HUES6 (cell line): ENCODE results near the gene B3GAT3.
A peak's percentile ranks its signal among the peaks of the same experiment; 100 is the strongest.

Experiments
- H3K27ac ChIP-seq: 2 replicates; pipeline ENCODE4 v1.7.0; 2013; ENCODE audit warnings: low read depth, mild to moderate bottlenecking, low read length, inconsistent platforms
- H3K27me3 ChIP-seq: 2 replicates; pipeline ENCODE4 v1.6.1; 2013; ENCODE audit warnings: low read length; ENCODE audit not compliant: control insufficient read depth, insufficient read depth
- H3K36me3 ChIP-seq: 2 replicates; pipeline ENCODE4 v1.6.1; 2013; ENCODE audit warnings: low read length; ENCODE audit not compliant: control insufficient read depth, insufficient read depth
- H3K4me1 ChIP-seq: 2 replicates; pipeline ENCODE4 v1.6.1; 2013; ENCODE audit warnings: low read length; ENCODE audit not compliant: control insufficient read depth, insufficient read depth
- H3K4me3 ChIP-seq: 2 replicates; pipeline ENCODE4 v1.5.1; 2013; ENCODE audit warnings: low read depth, low read length
- H3K9ac ChIP-seq: one replicate; pipeline ENCODE4 v1.6.1; 2013; ENCODE audit warnings: mild to moderate bottlenecking, low read length
- H3K9me3 ChIP-seq: 2 replicates; pipeline ENCODE4 v1.6.1; 2013; ENCODE audit warnings: low read depth, low read length; ENCODE audit not compliant: control insufficient read depth, insufficient read depth

B3GAT3 gene

DNA sequence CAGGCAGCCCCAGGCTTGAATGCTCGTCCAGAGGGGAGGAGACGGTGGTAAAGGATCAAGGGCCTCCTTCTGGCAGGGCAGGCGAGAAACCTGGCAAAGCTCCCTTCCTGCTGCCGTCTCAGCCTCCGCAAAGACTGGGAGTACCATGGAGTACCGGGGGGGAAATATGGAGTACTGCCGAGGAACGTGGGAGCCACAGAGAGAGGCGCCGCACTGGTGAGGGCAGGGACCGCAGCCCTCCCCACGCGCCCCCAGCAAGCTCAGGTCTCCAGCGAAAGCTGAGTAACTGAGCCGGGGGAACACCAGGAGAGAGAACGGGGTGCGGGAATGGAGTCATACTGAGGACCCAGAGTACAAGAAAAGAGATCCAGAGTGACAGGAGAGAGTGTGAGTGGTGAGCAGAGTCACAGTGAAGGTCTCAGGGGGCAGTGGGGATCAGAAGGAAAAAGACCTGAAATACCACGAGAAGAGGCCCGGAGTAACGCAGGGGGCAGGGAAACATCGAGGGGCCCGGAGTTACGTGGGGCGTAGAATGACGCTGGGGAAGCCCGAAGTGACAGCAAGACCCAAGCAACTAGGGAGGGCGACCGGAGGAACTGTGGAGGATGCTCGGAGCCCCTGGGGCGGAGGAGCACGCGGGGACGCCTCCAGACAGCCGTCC lies 10.0 kb downstream of the B3GAT3 start:
- Histone ChIP-seq H3K4me1 (peaks cover 25% of the 10 kb centered on the region), H3K27me3 (no peaks in the 10 kb centered on the region), H3K36me3 (peaks cover 14% of the 10 kb centered on the region), H3K4me3 (peak overlapping the region; percentile 76), H3K9ac (peak overlapping the region; percentile 70), H3K27ac (no peak overlapping the region), H3K9me3 (no peaks in the 10 kb centered on the region)

DNA sequence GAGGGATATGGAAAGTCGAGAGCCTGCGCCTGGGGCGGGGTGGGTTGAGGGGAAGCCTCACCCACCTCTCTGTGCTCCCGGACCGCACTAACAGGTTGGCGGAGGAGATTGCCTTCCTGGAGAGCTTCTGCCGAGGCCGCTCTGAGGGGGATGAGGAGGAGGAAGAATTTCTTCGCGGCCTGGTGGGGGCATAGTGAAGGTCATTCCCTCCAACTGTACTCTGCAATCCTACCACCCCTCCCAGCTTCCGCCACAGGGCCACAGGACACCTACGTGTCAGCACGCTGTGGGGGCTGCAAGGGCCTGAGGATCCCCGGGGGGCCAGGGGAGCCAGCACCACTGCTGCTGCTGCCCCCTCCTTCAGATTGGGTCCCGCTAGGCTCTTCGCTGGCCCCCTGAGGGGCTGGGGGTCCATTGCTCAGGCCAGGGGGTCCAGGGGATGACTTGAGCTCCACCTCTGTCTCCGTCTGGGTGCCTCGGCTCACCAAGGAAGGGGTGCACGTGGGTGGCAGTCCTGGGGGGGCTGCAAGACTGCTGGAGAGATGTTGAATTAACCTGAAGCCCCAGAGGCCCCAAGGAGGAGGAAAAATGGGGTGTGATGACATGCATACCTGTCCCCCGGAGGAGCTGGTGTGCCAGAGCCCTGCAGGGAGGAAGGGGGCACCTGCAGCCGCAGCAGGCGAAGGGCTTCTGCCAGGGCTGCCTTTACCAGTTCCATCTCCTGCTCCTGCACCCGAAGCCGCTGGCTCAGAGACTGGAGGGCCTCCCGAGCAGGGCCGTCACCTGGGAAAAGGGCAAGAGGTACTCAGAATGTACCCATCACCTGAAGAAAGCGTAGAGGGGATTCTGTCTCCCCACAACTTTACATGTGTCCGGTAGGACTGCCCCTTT lies 10.7 kb downstream of the B3GAT3 start:
- peak overlapping the region; percentile 76 for H3K4me3 ChIP-seq
- H3K27ac ChIP-seq = no peak overlapping the region
- peaks cover 11% of the 10 kb centered on the region; the same call in 1 of the 2 replicates for H3K36me3 ChIP-seq
- H3K27me3 ChIP-seq = no peaks in the 10 kb centered on the region
- no peaks in the 10 kb centered on the region for H3K9me3 ChIP-seq
- H3K9ac ChIP-seq = peak overlapping the region; percentile 70
- H3K4me1 ChIP-seq = peaks cover 26% of the 10 kb centered on the region

DNA sequence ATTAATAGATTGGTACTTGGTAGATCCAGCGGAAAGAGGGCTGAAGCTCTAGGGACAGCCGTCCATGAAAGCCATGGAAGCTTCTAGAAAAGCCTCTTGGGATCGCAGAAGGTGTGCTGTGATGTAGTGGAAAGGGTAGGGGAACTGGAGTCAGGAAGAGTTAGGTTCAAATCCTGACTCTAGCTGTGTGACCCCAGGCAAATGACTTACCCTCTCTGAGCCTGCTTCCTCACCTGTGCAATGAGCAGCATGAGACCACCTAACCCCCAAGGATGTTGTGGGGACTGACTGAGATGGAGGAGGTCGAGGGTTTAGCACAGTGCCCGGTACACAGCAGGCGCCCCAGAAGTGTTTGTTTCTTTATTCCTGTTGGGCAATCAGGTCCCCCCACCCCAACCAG lies 11.4 kb downstream of the B3GAT3 start:
- Histone ChIP-seq H3K36me3 (peaks cover 7% of the 10 kb centered on the region; the same call in 1 of the 2 replicates), H3K4me1 (peaks cover 26% of the 10 kb centered on the region), H3K27ac (no peak overlapping the region), H3K27me3 (no peaks in the 10 kb centered on the region), H3K4me3 (no peak overlapping the region), H3K9ac (no peak overlapping the region), H3K9me3 (no peaks in the 10 kb centered on the region)

DNA sequence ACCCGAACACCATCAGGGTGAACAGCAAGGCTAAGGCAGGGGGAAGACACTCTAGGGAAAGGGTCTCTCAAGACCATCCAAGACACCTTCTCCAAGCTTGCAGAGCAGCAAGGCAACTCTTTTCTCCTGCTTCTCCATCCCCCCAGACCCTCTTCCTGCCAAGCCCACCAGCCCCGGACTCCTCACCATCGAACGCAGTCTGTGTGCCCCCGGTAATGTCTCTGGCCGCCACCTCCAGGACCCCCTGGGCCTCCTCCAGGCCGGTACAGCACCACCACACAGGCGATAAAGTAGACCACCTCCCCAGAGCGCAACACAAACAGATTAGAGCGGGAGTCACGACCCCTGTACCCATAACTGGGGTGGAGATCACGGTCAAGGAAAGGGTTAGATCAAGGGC lies 13.0 kb downstream of the B3GAT3 start:
- no peak overlapping the region for H3K9ac ChIP-seq
- H3K27ac ChIP-seq = no peak overlapping the region
- H3K27me3 ChIP-seq = peaks cover 4% of the 10 kb centered on the region; the same call in 1 of the 2 replicates
- no peak overlapping the region for H3K4me3 ChIP-seq
- peaks cover 5% of the 10 kb centered on the region; the same call in 1 of the 2 replicates for H3K36me3 ChIP-seq
- H3K4me1 ChIP-seq = peaks cover 24% of the 10 kb centered on the region
- no peaks in the 10 kb centered on the region for H3K9me3 ChIP-seq

DNA sequence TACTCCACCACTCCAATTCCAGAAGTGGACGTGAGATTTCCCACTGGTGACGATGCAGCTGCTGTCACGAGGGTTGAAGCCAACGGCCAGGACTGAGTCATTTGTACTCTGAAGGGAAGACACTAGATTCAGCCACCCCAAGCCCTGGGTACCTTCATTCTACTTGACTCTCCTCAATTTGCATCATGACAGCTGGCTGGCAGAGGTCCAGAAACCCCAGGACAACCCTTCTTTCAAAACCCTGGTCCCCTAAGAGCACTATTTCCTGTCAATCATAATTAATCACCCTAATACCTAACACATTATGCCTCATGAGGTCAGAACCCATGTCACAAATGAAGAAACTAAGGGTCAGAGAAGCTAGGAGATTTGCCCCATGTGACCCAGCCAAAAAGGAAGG lies 14.1 kb downstream of the B3GAT3 start:
- Histone ChIP-seq H3K9ac (no peak overlapping the region), H3K4me1 (peaks cover 25% of the 10 kb centered on the region), H3K4me3 (no peak overlapping the region)

DNA sequence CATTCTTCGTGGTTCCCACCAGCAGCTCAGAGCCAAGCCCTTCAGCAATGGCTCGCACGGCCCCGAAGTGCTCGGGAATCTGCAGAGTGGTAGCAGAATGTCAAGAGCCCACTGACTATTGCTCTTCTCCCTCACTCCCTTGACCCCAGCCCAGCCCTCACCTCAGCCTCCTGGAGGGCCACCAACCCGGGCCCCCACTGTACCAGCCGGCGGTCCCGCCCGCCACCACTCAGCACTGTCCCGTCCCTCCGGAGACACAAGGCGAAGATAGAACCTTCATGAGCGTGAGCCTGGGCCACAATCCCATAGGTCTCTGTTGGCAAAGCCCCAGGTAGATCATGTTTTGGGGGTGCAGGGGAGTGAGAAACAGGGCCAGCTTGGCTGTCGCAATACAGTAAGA lies 15.9 kb downstream of the B3GAT3 start:
- Histone ChIP-seq H3K27ac (no peak overlapping the region), H3K36me3 (peaks cover 5% of the 10 kb centered on the region; the same call in 1 of the 2 replicates)

More for the DNA sequence above, 14.1 kb downstream of the B3GAT3 start:
- no peaks in the 10 kb centered on the region for H3K9me3 ChIP-seq
- H3K27ac ChIP-seq = no peak overlapping the region
- peaks cover 5% of the 10 kb centered on the region; the same call in 1 of the 2 replicates for H3K36me3 ChIP-seq
- peaks cover 15% of the 10 kb centered on the region for H3K27me3 ChIP-seq

DNA sequence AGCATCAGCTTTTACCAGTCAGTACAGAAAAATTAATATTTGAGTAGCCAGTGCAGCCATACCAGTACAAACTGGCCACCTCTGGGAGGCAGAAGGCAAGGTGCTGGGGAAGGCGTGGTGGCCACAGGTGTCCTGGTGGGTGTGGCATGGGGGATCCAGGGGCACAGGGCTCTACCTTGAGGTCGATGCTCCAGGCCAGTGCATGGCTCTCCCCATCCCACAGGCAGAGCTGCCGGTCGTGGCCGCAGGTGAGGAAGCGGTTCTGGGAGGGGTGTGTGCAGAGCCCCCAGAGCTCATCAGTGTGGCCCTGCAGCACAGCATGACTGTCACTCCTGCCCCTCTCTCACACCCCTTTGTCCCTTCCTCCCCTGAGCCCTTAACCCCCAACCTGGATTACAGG lies 16.3 kb downstream of the B3GAT3 start:
- H3K36me3 ChIP-seq = peaks cover 5% of the 10 kb centered on the region; the same call in 1 of the 2 replicates

More for the DNA sequence above, 15.9 kb downstream of the B3GAT3 start:
- no peak overlapping the region for H3K9ac ChIP-seq
- peaks cover 20% of the 10 kb centered on the region for H3K4me1 ChIP-seq
- peaks cover 18% of the 10 kb centered on the region for H3K27me3 ChIP-seq
- no peaks in the 10 kb centered on the region for H3K9me3 ChIP-seq
- no peak overlapping the region for H3K4me3 ChIP-seq

DNA sequence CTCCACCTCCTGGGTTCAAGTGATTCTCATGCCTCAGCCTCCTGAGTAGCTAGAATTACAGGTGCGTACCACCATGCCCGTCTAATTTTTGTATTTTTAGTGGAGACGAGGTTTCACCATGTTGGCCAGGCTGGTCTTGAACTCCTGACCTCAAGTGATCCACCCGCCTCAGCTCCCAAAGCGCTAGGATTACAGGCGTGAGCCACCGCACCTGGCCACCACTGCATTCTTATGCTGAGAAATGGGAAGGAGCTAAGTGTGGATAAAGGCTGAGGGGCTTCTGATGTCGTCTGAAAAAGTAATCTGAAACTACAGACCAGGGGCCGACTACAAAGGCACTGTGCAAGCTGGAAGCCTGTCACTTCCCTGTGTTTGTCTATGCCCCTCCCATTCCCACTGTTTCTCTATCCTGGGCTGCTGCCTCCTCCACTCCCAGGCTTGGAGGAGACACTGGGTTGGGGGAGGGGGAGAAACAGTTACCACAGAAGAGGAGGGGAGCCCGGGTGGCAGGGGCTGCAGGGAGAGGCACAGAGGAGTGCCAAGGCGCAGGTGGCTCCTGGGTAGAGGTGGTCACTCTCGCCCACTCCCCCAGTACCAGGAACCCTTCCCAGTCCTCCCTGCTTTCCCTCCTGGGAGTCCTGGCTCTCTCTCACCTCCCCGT lies 17.2 kb downstream of the B3GAT3 start:
- no peaks in the 10 kb centered on the region for H3K9me3 ChIP-seq
- no peak overlapping the region for H3K9ac ChIP-seq
- peaks cover 22% of the 10 kb centered on the region for H3K4me1 ChIP-seq
- H3K27me3 ChIP-seq = peaks cover 18% of the 10 kb centered on the region
- H3K36me3 ChIP-seq = peaks cover 5% of the 10 kb centered on the region; the same call in 1 of the 2 replicates
- H3K4me3 ChIP-seq = no peak overlapping the region
- no peak overlapping the region for H3K27ac ChIP-seq

More for the DNA sequence above, 16.3 kb downstream of the B3GAT3 start:
- Histone ChIP-seq H3K9me3 (no peaks in the 10 kb centered on the region), H3K27me3 (peaks cover 18% of the 10 kb centered on the region), H3K27ac (no peak overlapping the region), H3K4me1 (peaks cover 15% of the 10 kb centered on the region), H3K9ac (no peak overlapping the region), H3K4me3 (no peak overlapping the region)

GRCh38 chr11:62603776-62604299 lies 17.9 kb downstream of the B3GAT3 start:
- peaks cover 6% of the 10 kb centered on the region for H3K36me3 ChIP-seq
- H3K9me3 ChIP-seq = no peaks in the 10 kb centered on the region
- H3K27me3 ChIP-seq = peaks cover 18% of the 10 kb centered on the region

DNA sequence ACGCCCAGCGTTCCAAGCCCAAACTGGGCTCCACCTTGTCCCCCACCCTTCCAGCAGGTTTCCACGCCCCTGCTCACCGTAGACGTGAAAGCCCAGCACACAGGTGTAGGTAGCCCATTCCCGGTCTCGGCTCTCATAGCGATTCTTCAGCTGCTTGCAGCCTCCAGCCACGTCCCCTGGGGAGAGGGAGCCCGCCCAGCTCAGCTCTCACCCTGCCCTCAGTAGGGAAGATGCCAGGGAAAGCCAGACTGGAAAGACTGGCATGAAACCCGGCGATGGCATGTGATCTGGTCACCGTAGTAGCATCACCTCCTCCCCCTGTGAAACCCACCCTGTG lies 18.7 kb downstream of the B3GAT3 start:
- peaks cover 26% of the 10 kb centered on the region for H3K4me1 ChIP-seq
- H3K27ac ChIP-seq = no peak overlapping the region
- peak overlapping the region; percentile 86 for H3K4me3 ChIP-seq
- peaks cover 8% of the 10 kb centered on the region for H3K36me3 ChIP-seq
- peaks cover 18% of the 10 kb centered on the region for H3K27me3 ChIP-seq
- peak overlapping the region; percentile 82 for H3K9ac ChIP-seq
- H3K9me3 ChIP-seq = no peaks in the 10 kb centered on the region

More at GRCh38 chr11:62603776-62604299, 17.9 kb downstream of the B3GAT3 start:
- peaks cover 24% of the 10 kb centered on the region for H3K4me1 ChIP-seq
- H3K4me3 ChIP-seq = no peak overlapping the region
- no peak overlapping the region for H3K27ac ChIP-seq
- no peak overlapping the region for H3K9ac ChIP-seq
